Body of pancreas (tissue), 4 donors: Measurements from ENCODE around the gene MORN1. TPM values are rescaled to one million over a fixed set of nuclear protein-coding genes. Genes with fewer than 3 reads are reported as not detected.

Experiments
- ATAC-seq: fragments of 150-250 bp; one replicate; pipeline ENCODE4 v1.9.1; 2016
- DNase-seq, 4 donors: peaks; one replicate each; pipeline ENCODE4 v3.0.0-alpha.2; 2019
- H3K27ac ChIP-seq, 4 donors: fragments of 200-600 bp; sonication (generic); 1 replicate in 3 of 4; 2 replicates in 1 of 4; pipeline versions ENCODE4 v1.5.1 to v1.6.1; 2016 to 2019; ENCODE audit warnings: mild to moderate bottlenecking in 1 of 4, mixed read lengths in 1 of 4, moderate library complexity in 1 of 4
- H3K27me3 ChIP-seq, 2 donors: fragments of 200-600 bp; sonication (generic); one replicate each; pipeline ENCODE4 v1.6.0; 2016; ENCODE audit warnings: mild to moderate bottlenecking in 1 of 2
- H3K36me3 ChIP-seq, 2 donors: fragments of 200-600 bp; sonication (generic); replicated peaks in 1 of 2; 2 replicates each; pipeline ENCODE4 v1.5.1; 2016; ENCODE audit warnings: low read depth in 2 of 2; ENCODE audit not compliant: insufficient read depth in 1 of 2
- H3K4me1 ChIP-seq: fragments of 200-600 bp; sonication (generic); one replicate; pipeline ENCODE4 v1.6.0; 2016
- H3K4me3 ChIP-seq, 2 donors: fragments of 200-600 bp; sonication (generic); 1 replicate in 1 of 2; 2 replicates in 1 of 2; pipeline ENCODE4 v1.5.1; 2016 to 2019
- H3K9me3 ChIP-seq, 3 donors: fragments of 200-600 bp; sonication (generic); 1 replicate in 2 of 3; 2 replicates in 1 of 3; pipeline ENCODE4 v1.5.1; 2016
- POLR2A ChIP-seq, 3 donors: fragments of 450-650 bp; IDR thresholded peaks; one replicate each; pipeline ENCODE4 v1.6.1; 2016; ENCODE audit warnings: antibody characterized with exemption in 3 of 3, mild to moderate bottlenecking in 2 of 3
- WGBS, 2 donors: methylation state at CpG; one replicate each; pipeline ENCODE4 v1.1.5; 2017; 5-methylcytosine and 5-hydroxymethylcytosine counted together
- intact Hi-C: fragments of 100-400 bp; cut with DNase I; formaldehyde crosslinking; loops from one replicate; pipeline ENCODE4 v1.15.1; 2023
- total RNA-seq, 2 donors: library from RNA; depleted of rRNA; stranded (reverse); fragments of >200 nt; gene quantifications; one replicate each; pipeline ENCODE4 v1.1.0, GENCODE V29; 2016
- TF ChIP-seq, protein P1 (sequence below), 7 experiments: fragments of 450-650 bp in 4 of 7; fragments of 200-600 bp in 3 of 7; sonication (generic) in 3 of 7; IDR thresholded peaks; one replicate each; pipeline ENCODE4 v1.5.1; 2016 to 2019; ENCODE audit warnings: antibody characterized with exemption in 7 of 7

Gene MORN1
- total RNA-seq, 2 donors from 2014 or later: 7.0 to 17.8 TPM

DNA sequence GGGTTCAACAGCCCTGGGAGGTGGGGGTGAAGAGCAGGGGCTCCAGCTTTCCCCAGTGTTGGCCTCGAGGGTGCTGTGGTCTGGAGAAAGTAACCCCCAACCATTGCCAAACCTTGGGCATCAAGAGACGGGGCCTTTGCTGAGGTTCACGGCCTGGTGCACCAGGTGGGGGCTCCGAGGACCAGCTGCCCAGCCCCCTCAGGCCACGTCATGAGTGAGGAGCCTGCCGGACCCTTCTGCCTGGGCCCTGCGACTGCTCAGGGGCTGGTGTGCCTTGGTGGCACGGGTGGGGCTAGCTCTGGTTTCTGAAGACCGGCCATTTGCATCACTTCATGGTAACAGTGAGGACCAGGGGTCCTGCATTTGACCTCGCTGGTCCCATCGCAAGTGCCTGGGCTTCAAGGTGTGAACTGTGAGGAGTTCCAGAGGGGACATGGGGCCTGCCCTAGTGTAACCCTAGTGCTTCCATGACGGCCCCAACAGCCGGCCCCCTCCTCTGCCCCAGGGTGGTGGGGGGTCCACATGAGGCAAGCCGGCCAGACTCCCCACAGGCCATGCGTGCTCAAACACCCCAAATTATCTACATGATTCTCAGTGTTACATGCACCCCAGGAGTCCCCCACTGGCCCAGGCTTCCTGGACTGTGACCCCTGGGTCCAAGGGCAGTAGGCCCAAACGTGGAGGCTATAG is 13.5 kb downstream of the MORN1 start:
- intact Hi-C loops: no loop called here
- Histone ChIP-seq H3K27me3 (no peaks in the 10 kb centered on the region), H3K9me3 (no peaks in the 10 kb centered on the region), H3K36me3 (no peaks in the 10 kb centered on the region), H3K4me1 (peaks cover 7% of the 10 kb centered on the region), H3K4me3 (no peak overlapping the region), H3K27ac (no peak overlapping the region)
- DNase-seq (peak in 1 of 4 donors; percentile 8), ATAC-seq (no peak)
- TF ChIP-seq, protein P1, sequence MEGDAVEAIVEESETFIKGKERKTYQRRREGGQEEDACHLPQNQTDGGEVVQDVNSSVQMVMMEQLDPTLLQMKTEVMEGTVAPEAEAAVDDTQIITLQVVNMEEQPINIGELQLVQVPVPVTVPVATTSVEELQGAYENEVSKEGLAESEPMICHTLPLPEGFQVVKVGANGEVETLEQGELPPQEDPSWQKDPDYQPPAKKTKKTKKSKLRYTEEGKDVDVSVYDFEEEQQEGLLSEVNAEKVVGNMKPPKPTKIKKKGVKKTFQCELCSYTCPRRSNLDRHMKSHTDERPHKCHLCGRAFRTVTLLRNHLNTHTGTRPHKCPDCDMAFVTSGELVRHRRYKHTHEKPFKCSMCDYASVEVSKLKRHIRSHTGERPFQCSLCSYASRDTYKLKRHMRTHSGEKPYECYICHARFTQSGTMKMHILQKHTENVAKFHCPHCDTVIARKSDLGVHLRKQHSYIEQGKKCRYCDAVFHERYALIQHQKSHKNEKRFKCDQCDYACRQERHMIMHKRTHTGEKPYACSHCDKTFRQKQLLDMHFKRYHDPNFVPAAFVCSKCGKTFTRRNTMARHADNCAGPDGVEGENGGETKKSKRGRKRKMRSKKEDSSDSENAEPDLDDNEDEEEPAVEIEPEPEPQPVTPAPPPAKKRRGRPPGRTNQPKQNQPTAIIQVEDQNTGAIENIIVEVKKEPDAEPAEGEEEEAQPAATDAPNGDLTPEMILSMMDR (IDR thresholded peaks at IDR 0.05): no peak
- TF ChIP-seq POLR2A (IDR thresholded peaks at IDR 0.05): no peak
- 65 to 68% methylated on average over 4 to 15 of the region's 16 CpGs for WGBS, 2 donors

DNA sequence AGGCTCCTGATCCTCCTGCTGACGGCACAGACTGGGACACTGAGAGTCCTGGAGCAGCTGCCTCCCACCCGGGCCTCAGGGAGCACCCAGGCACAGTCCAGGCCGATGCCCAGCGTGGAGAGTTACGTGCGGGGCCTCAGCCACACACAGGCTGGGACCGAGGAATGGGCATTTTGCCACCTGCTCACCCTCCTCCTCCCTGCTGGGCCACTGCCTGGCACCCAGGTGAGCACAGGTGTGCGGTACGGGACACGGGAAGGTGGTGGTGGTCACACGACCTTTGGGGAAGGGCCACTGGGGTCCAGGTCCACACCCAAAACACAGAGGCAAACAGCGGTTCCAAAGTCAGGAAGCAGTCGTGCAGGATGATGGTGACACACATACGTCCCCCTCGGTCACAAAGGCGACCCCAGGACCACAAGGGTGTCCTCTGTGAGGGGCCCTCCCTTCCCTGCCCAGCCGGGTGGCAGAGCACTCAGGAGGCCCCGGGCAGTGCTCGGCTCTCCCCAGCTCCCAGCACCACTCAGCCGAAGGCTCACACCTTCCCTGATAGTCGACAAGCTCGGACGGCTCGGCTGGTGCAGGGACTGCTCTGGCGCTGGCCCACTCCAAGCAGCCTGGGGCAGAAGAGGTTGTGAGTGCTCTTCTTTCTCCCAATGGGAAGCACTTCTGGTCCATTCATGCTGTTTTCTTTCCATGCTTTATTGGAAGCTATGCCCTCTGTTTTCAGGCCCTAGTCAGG is 14.3 kb downstream of the MORN1 start:
- Histone ChIP-seq H3K27me3 (no peaks in the 10 kb centered on the region), H3K4me3 (no peak overlapping the region), H3K9me3 (no peaks in the 10 kb centered on the region), H3K36me3 (no peaks in the 10 kb centered on the region), H3K27ac (no peak overlapping the region), H3K4me1 (peaks cover 7% of the 10 kb centered on the region)
- TF ChIP-seq, protein P1 (IDR thresholded peaks at IDR 0.05): no peak
- TF ChIP-seq POLR2A (IDR thresholded peaks at IDR 0.05): no peak
- 58 to 69% methylated on average over 11 to 25 of the region's 25 CpGs for WGBS, 2 donors
- ATAC-seq: no peak
- intact Hi-C loops: no loop called here
- DNase-seq: no peak

DNA sequence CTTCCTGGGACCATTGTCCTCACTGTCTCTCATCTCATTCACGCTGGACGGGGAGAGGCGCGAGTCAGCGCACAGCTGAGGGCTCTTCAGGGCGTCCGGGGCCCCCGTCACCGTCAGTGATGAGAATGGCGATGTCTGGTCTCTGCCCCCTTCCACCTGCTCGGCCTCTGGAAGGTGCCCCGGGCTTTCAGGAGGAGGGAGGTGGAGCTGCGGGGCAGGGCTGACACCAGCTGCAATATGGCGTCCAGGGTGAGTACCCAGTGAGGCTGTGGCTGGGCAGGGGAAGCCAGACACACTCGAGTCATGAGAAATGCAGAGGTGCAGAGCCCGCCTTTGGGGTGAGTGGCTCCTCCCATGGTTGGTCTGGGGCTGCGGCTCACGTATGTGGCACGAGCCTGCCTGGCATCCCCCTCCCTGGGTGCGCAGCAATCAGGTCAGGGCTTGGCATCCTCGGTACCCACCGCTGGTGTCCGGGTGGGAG is 15.1 kb downstream of the MORN1 start:
- TF ChIP-seq, protein P1 (IDR thresholded peaks at IDR 0.05): no peak
- TF ChIP-seq POLR2A (IDR thresholded peaks at IDR 0.05): no peak
- Histone ChIP-seq H3K27me3 (no peaks in the 10 kb centered on the region), H3K27ac (no peak overlapping the region), H3K36me3 (no peaks in the 10 kb centered on the region), H3K4me1 (no peaks in the 10 kb centered on the region), H3K9me3 (no peaks in the 10 kb centered on the region), H3K4me3 (no peak overlapping the region)
- DNase-seq (no peak), ATAC-seq (no peak)
- intact Hi-C loops: no loop called here
- 66 to 82% methylated on average over 3 to 23 of the region's 23 CpGs for WGBS, 2 donors

DNA sequence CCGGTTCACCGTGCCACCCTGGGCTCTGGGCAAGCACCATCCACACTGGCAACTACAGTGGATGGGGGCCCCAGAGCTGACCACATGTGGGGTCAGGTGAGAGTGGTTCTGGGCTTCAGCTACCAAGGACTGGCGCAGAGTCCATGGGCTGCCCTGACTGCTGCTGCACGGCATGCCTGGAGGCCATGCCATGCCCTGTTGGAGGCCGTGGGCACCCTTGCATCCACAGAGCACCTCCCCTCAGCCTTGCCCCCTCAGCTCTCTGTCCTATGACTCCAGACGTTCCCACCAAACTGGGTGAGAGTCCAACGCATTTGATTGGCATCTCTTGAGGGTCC is 15.5 kb downstream of the MORN1 start:
- H3K27me3 ChIP-seq: no peaks in the 10 kb centered on the region
- intact Hi-C loops: no loop called here
- H3K4me1 ChIP-seq: no peaks in the 10 kb centered on the region
- H3K4me3 ChIP-seq: no peak overlapping the region
- H3K27ac ChIP-seq: no peak overlapping the region
- WGBS, 2 donors: 75% methylated on average over 6 of the region's 7 CpGs; no CpG with 5 or more reads in 1 of the 2 donors
- ATAC-seq (no peak), DNase-seq (no peak)
- no peaks in the 10 kb centered on the region for H3K9me3 ChIP-seq
- no peak for TF ChIP-seq POLR2A (IDR thresholded peaks at IDR 0.05)
- no peaks in the 10 kb centered on the region for H3K36me3 ChIP-seq

DNA sequence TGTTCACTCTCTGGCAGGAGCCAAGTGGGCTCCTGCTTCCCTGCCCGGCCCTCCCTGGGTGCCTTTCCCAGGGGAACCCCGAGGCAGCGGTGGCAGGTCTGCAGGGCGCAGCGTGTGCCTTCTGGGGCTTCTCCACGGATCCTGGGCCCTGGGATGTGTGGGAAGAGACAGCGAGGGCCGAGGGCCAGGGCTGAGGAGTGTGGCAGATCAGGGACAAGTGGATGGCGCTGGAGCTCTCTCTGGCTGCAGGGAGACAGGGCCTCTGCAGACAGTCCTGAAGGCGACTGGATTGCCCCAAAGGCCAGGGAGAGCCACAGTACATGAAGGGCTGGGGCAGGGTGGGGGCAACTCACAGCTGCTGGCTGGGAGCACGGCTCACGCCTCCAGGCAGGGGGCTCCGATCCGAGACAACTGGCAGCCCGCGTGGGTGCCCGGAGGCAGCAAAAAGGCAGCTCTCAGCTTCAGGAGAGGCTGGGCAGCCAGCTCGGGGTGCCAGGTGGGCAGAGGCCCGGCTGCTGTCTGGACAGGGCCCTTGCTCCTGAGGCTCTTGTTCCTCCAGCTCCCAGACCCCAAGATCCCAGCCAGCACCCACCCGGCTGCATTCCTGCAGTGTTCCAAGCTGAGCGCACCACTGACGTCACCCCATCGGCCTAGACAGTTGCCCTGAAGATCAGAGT is 16.0 kb downstream of the MORN1 start:
- H3K4me3 ChIP-seq: no peak overlapping the region
- no peaks in the 10 kb centered on the region for H3K27me3 ChIP-seq
- 79 to 84% methylated on average over 18 to 23 of the region's 23 CpGs for whole genome bisulfite sequencing, 2 donors
- ATAC-seq (no peak), DNase-seq (peak in 1 of 4 donors; percentile 13)
- no peaks in the 10 kb centered on the region for H3K36me3 ChIP-seq
- H3K27ac ChIP-seq: no peak overlapping the region
- no peaks in the 10 kb centered on the region for H3K9me3 ChIP-seq
- no peaks in the 10 kb centered on the region for H3K4me1 ChIP-seq
- TF ChIP-seq, protein P1 (IDR thresholded peaks at IDR 0.05): no peak
- TF ChIP-seq POLR2A (IDR thresholded peaks at IDR 0.05): no peak
- intact Hi-C loops: no loop called here
